Activated CD8-positive, alpha-beta memory T cell treated with anti-CD3 and anti-CD28 coated beads, Interleukin-2, amount 50 U/mL, for 4 hours (primary cell): ENCODE data around the gene CCNL2.
"Not testable (repeated sequence)": the region's sequence is repeated elsewhere in the genome, so short reads cannot be mapped to it uniquely, and the experiment has no call there.

Experiments used
- DNase-seq: peaks from one replicate; pipeline ENCODE4 v3.0.0-alpha.2; 2020

The CCNL2 gene

DNA sequence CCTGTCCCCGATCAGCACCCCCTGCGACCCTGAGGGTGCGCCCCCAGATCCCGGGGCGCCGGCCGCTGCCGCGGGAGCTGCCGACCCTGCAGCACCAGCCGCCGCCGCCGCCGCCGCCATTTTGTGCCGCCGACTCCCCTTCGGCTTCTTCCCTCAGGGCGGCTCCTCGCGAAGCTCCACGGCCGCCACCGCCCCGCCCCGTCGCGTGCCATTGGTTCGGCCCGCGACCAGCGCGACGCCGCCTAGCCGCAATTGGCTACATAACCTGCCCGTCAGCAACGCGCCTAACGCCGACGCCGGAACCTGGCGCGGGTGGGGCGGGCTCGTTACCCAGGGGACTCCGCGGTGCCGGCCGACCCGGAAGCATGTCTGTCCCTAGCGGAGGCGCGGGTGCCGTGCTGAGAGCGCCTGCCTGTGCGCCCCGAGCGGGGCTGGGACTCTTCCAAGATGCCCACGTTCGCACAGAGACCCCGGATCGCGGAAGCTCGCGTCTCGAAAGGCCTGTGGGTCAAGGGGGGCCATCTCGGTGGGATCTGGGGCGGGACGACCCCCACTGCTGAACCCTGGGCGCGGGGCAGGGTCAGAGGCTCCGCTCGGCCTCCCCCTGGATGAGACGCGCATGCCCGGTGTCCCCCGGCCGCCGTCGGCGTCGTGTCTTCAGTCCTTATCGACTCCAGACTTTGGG, at the start of gene CCNL2:
CCNL2 (minus strand) TSS at position 149 of the 685 bp plus-strand sequence; CDS start at position 120, 29 bp downstream.
- peak; percentile 100 for DNase-seq

DNA sequence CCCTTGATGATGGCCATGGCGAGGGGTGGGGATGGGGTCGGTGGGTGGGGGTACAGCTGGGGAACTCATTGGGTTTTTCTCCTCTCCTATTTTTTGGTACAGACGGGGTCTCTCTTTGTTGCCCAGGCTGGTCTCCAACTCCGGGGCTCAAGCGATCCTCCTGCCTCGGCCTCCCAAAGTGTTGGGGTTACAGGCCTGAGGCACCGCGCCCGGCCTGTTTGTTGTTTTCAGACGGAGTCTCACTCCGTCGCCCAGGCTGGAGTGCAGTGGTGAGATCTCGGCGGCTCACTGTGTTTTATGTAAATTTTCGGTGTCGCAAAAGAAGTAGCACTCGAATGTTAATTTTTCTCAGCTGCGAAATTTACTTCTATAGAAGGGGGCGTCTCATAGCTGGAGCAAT, 47.5 kb upstream of the CCNL2 start:
- not testable (repeated sequence) for DNase-seq

DNA sequence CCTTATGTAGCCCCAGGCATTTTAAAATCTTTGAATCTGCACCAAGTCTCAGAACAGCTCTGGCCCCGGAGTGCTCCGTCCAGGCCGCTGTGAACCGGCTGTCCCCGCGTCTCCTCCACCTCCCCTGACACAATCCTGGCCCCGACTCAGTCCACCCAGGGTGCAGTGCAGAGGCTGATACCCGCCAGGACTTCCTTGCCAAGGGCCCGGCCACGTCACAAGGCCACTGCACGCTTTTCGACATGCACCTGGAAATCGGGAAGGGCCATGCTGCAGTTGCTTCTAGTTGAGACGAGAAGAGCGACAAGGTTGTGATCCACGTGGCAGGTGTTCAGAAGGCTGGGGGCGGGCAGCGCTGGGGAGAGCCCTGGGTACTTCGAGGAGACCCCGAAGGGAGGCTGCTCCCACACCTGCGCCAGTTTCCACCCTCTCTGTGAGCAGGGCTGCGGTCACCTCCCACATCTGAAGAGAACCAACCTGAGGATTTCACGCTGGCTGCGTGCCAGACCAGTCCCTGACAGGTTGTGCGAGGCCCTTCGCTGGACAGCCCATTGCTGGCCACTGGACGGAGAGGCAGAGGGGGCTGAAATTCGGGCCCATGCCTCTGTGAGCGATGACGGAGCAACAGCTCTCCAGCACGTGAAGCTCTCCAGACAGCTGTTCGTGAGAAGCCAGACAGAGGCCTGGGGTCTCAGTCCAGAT, 43.1 kb upstream of the CCNL2 start:
- DNase-seq = no peak

DNA sequence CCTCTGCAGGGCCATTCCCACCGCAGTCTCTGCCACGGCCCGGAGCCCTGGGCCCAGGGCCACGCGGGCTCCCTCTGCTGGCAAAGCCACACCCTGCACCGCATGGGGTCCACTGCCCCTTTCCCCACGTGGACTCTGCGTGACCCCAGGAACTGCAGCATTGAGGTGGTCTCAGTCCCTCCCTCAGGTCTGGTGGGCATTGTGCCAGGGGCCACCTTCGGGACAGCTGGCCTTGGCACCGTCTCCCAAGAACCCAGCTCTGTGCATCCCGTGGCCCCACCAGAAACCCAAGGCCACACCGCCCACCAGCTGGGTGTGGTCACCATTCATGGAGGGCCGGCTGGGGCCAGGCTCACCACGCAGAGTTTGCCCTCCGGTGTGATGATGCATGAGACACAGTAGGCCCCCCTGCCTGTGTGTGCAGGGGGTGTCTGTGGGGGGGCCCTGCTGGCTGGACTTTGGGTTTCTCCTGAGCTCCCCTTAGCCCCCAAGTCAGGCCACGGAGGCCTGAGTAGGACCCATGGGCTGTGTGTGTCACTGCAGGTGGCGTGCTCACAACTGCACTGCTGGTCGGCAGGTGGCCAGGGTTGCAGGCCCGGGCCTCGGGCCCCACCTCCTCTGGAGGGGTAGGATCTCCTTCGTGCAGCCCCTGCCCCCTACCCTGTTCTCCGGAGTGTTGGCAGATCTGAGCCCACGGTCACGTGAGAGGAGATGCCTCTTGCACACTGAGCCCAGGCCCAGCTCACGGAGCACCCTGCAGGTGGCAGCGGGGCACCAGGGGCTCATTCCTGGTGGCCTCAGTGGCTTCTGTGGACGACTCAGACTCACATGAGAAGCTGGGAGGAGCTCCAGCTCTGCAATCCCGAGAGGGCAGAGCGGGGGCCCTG, 42.1 kb upstream of the CCNL2 start:
- peak; percentile 67 for DNase-seq

DNA sequence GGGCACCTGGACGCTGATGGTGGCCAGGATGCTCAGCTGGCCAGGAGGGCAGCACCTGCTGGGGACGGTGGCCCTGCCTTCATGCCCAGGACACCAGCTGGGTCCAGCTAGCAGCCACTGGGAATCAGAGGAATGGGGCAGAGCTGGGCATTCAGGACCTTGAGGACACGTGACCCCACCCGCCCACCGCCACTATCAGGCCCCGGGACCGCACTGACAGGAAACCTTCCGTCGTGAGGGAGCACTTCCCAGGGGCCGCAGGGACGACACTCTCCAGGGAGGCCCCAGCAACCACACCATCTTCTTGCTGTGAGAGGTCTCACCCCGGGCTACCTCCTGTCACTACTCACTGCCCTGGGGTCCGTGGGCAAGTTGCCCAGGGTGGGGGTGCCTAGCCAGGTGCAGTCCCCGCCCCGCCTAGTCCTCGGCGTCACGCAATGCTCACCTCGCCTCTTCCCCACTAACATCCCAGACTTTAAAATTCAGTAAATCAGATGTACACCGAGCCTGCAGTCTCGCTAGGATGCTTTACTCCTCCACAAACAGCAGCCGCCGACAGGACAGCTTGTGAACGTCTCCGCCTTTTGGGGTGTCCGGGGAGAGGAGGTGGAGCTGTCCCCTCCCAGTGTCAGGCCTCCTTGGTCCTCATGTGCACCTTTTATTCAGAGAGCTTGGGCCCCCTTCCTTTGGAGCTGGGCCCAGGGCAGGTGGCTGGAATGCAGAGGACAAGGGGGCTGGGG, 41.3 kb upstream of the CCNL2 start:
- DNase-seq = no peak

DNA sequence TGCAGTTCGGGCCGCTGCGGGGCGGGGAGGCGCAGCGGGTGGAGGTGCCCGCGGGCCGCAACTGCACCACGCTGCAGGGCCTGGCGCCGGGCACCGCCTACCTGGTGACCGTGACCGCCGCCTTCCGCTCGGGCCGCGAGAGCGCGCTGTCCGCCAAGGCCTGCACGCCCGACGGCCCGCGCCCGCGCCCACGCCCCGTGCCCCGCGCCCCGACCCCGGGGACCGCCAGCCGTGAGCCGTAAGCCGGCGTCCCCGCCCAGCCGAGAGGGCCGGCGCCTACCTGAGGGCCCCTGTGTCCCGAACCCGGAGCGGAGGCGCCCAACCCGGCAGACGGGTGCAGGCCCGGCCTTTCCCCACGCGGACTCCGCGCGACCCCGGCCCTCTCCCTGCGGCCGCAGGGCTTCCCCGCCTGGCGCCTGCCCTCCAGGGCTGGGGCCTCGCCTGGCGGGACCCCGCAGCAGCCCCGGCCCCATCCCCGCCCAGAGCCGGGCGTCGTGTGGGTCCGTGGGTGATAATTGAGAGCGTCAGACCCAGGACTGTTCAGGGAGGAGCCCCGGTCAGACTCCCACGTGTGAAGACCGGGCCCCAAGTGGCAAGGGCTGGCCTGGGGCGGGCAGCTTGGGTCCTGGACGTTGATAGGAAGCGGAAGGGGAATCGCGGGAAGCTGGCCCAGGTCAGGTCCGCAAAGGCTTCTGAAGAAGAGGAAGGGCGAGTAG, 40.6 kb upstream of the CCNL2 start:
- no peak for DNase-seq

DNA sequence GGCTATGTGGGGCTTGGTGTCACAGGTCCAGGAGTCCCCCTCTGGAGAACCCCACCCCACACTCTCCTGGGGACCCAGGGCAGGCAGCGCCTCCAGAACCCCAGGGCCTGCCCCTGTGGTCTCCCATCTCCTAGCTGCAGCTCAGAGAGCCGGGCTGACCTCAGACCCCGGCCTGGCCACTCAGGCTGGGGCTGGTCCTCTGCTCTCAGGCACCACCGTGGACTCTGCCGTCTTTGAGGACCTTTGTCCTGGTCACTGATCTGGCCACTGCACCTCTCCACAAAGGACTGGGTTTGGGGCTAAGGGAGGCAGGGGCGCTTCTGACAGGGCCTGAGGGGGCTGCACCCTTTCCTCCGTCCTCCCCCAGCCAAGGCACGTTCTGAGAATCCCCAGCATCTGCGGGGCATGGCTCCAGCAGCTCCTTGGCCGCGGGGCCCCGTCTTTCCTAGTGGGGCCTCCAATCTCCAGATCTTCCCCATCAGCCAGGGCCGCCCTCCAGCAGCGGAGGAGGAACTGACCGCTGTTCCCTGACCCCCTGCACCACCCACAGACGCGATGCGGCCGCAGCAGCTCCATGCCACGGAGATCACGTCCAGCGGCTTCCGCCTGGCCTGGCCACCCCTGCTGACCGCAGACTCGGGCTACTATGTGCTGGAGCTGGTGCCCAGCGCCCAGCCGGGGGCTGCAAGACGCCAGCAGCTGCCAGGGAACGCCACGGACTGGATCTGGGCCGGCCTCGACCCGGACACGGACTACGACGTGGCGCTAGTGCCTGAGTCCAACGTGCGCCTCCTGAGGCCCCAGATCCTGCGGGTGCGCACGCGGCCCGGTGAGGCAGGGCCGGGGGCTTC, 39.6 kb upstream of the CCNL2 start:
- no peak for DNase-seq

DNA sequence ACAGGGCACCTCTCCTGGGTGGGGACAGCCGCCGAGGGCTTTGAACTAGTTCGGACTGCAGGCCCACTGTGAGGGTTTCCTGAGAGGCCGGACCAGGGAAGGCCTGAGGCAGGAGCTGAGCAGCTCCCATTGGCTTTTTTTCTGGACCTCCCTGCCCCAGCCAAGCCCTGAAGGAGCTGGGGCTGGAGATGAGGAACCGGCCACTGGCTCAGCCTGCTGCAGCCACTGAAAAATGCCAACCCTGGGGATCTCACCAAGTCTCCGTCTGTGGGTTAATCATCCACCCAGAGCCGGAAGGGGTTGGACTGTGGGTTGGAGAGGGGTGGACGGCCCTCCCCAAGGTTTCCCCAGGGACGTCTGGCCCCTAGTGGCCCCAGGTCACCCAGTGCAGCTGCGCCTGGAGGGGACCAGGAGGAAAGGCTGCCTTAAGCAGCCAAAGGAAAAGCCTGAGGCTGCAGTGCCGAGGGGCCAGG, 38.8 kb upstream of the CCNL2 start:
- DNase-seq = no peak

DNA sequence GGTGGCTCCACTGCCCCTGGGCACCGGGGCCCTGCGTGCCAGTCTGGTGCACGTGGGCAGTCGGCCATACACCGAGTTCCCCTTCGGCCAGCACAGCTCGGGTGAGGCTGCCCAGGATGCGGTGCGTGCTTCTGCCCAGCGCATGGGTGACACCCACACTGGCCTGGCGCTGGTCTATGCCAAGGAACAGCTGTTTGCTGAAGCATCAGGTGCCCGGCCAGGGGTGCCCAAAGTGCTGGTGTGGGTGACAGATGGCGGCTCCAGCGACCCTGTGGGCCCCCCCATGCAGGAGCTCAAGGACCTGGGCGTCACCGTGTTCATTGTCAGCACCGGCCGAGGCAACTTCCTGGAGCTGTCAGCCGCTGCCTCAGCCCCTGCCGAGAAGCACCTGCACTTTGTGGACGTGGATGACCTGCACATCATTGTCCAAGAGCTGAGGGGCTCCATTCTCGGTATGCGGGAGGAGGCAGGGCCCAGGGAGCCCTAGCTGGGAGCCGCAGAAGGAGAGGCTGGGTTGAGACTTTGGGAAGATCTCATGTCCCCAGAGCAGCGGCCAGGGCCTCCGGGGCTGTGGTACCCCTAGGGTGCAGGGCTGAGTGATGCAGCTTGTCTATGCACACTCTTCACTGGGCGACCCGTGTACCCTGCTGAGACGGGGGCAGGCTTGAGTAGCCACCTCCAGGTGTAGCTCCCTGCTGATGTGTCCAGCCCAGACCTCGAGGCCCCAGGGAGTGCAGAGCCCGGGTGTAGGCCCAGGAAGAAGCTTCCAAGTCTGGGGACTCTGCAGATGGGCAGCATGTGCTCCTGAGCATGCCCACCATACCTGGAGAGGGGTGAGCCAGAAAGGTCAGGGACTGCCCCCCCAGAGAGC, 38.1 kb upstream of the CCNL2 start:
- no peak for DNase-seq

DNA sequence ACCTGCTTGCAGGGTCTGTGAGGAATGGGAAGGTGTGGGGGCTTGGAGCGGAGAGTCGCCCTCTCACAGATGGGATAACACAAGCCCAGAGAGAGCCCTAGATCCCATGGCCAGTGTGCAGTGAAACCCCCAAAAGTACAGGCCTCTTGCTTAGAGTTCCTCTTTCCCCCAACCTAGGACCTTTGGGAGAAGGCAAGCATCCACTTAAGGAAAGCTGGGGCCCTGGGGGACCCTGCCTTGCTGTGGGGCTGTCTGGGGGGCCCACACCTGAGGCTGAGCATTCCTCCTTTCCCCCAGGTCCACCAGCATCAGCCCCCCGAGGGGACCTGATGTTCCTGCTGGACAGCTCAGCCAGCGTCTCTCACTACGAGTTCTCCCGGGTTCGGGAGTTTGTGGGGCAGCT, 37.5 kb upstream of the CCNL2 start:
- no peak for DNase-seq

DNA sequence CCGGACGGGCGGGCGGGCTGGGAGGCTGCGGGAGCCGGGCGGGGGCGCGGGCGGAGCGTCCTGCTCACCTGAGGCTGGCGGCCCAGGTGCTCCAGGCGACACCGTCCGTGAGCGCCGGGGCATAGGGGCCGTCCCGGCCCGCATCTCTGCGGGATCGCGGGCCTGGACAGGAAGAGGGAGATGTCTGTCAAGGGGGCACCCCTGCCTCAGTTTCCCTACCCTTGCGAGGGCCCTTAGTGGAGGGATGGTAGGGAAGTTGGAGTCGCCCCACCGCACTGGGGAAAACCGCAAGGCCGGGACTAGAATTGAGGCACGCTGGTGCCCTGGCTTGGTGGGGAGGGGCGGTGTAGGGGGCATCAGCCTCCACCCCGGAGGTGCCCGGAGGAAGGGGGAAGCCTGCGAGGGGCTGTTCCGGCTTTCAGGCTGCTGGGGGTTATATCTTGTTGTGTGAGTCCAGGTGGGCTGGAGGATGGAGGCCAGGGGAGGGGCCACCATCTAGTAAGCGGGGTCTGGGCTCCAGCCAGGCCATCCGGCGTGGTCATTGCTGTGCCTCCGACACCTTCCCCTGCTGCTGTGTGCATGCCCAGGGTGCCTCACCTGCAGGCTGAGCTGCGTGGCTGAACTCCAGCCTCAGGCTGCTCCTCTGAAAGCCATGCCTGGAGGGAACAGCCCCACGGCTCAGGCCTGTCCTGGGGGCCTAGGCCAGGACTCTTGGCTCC, 36.9 kb upstream of the CCNL2 start:
- no peak for DNase-seq

DNA sequence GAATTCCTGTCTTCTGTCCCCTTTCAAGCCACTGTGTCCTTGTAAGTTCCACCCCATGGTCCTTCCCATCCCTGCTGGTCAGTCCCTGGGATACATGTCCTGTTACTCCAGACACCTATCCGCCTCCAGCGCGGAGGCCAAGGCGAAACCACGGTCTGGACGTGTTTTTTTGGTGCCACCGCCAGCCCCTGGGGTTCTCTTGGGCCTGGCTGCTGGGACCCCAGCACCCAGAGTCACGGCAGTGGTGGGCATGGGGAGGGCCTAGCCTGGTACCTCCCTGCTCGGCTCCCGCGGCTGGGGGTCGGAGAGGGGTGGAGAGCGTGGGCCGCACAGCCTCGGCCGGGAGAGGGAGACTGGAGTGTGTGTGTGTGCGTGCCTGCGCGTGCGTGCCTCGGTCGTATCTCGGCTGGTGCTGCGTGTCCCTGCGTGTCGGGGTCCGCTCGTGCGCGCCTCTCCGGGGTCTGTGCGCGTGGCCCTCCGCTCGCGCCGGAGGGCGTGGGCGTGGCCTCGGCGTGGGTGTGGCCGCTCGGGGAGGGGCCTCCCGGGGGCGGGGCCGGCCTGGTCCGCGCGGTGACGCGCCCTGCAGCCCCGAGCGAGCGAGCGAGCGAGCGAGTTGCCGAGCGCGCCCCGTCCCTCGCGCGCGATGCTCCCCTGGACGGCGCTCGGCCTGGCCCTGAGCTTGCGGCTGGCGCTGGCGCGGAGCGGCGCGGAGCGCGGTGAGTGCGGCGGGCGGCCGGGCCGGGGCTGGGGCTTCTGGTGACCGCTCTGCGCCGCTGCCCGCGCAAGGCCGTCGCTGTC, 36.2 kb upstream of the CCNL2 start, which contains the start of gene VWA1:
VWA1 (plus strand) TSS at position 585 of the 798 bp plus-strand sequence; CDS start at position 644, 59 bp downstream.
- peak; percentile 72 for DNase-seq

DNA sequence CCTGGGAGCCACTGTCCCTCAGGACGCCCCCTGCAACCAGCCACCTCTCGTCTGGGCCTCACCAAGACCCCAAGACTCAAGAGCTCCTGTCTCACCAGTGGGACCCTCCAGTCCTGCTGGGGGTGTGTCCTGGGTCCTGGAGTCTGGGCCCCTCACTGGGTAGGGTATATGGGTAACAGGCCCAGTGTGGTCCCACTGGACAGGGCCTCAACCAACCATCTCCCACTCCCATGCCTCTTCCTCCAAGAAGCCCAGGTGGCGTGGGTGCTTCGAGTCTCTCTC, 35.6 kb upstream of the CCNL2 start:
- no peak for DNase-seq

DNA sequence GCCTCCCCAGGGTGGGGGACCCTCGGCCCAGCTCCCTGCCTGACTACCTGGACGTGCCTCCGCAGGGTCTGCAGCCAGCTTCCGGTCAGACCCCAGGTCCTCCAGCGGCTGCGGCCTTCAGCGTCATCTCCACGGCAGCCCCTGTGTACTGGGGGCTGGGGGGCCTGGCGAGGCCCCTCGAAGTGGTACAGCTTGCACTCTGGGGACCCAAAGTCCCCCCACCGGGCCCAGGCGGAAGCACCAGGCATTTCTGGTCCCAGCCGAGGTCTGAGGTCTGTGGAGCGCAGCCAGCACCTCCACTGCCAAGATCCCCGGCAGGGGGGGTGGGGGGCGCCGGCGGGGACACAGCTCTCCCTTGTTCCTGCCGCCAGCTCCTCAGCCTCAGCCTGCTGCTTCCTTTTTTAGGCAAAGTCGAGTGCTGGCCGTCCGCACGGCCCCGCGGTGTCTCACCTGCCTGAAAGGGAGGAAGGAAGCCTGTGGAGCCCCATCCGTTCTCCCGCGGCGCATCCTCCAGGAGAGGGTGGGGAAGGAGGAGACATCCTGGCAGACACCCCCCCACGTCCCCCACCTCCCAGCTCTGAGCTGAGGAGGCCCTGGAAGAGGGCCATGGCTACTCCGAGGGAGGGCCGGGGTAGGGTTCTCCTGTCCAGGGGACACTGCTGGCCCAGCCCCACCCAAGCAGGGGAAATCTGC, 35.1 kb upstream of the CCNL2 start:
- DNase-seq = no peak

DNA sequence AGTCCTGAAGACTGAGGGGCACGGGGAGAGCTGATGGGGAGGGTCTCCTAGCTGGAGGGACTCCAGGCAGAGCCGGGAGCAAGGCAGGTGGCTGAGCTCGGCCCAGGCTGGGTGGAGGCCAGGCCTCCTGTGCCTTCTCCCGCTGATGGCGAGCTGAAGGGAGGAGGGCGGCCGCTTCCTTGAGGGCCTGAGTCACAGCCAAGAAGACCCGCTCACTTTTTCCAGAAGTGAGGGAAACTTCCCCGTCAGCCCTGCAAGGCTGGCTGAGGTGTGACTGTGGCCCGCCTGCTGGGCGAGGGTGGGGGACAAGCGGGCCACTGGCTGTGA, 34.6 kb upstream of the CCNL2 start:
- DNase-seq = peak; percentile 56

DNA sequence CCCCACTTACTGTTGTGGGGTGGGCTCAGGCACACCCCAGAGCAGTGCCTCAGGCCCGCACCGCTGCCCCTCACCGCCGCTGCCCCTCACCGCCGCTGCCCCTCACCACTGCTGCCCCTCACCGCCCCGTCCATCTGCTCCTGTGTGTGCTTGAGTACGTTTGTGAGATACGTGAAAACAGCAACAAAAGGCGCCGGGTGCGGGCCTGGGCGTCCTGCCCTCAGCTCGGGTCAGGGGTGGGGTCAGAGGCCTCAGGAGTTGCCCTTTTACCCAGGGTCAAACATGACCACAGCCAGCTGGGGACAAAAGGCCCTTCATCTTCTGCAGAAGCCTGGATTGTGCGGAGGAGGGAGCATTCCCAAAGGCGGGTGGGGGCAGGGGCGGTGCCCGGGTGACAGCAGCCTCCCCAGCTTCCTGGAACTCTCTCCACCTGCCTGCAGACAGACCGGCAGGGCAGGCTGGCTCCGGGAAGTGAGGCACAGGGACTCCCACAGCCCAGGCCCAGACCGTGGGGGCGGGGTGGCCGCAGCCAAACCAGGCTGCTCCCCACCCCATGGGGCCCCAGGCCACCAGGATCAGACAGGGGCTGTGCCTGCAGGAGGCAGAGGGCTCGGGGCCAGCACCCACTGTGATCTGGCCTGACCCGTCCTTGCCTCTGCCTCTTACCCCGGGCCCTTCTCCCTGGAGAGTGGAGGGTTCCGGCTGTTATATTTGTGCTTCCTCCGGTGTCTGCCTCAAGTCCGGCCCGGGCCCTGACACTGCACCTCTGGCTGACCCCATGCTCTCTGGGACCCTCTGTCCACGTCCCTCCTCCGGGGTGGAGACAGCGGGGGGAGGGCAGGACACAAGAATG, 34.0 kb upstream of the CCNL2 start:
- no peak for DNase-seq
